HepG2 (cell line): ENCODE data around the gene RPL5. TPM values are rescaled to one million over a fixed set of nuclear protein-coding genes. Genes with fewer than 3 reads are reported as not detected.

Experiments
- ARHGAP35 ChIP-seq: sonication (generic); formaldehyde crosslinking; IDR thresholded peaks from 2 replicates; pipeline ENCODE4 v1.9.0; 2022; ENCODE audit warnings: mild to moderate bottlenecking, inconsistent platforms, moderate library complexity, missing genetic modification reagents, borderline replicate concordance
- BCL6 ChIP-seq: IDR thresholded peaks from 2 replicates; pipeline ENCODE4 v1.6.1; 2016; ENCODE audit warnings: missing genetic modification reagents, missing compliant biosample characterization
- CENPT ChIP-seq: sonication (generic); formaldehyde crosslinking; IDR thresholded peaks from 2 replicates; pipeline ENCODE4 v1.8.0; 2022; ENCODE audit warnings: low read depth, mild to moderate bottlenecking, moderate library complexity, missing genetic modification reagents
- FOXA3 ChIP-seq: IDR thresholded peaks from 2 replicates; pipeline ENCODE4 v1.6.1; 2016; ENCODE audit warnings: missing genetic modification reagents, missing compliant biosample characterization
- GATAD2A ChIP-seq: IDR thresholded peaks from 2 replicates; pipeline ENCODE4 v1.6.1; 2016
- HOXA9 ChIP-seq: sonication (generic); formaldehyde crosslinking; IDR thresholded peaks from 2 replicates; pipeline ENCODE4 v1.8.1; 2022; ENCODE audit warnings: missing genetic modification reagents, mild to moderate bottlenecking, moderate library complexity, borderline replicate concordance
- KAT7 ChIP-seq: IDR thresholded peaks from 2 replicates; pipeline ENCODE4 v1.6.1; 2018; ENCODE audit warnings: borderline replicate concordance, missing compliant biosample characterization
- KDM2A ChIP-seq: sonication (generic); formaldehyde crosslinking; IDR thresholded peaks from 2 replicates; pipeline ENCODE4 v1.4.0; 2020; ENCODE audit warnings: low read depth, missing genetic modification reagents, borderline replicate concordance
- MAZ ChIP-seq, 2 experiments: sonication (generic) in 1 of 2; formaldehyde crosslinking in 1 of 2; IDR thresholded peaks; 2 replicates each; pipeline versions ENCODE4 v1.5.0 to v1.6.1; 2012 to 2020; ENCODE audit warnings: low read depth in 2 of 2, mild to moderate bottlenecking in 2 of 2, borderline replicate concordance in 1 of 2, improper control_type of control experiment in 1 of 2, low read length in 1 of 2, missing genetic modification reagents in 1 of 2, moderate library complexity in 1 of 2
- NFYC ChIP-seq: IDR thresholded peaks from 2 replicates; pipeline ENCODE4 v1.6.1; 2016; ENCODE audit warnings: missing genetic modification reagents, missing compliant biosample characterization
- NRL ChIP-seq: sonication (generic); formaldehyde crosslinking; IDR thresholded peaks from 2 replicates; pipeline ENCODE4 v1.5.0; 2020; ENCODE audit warnings: missing genetic modification reagents, mild to moderate bottlenecking, moderate library complexity, borderline replicate concordance
- RXRA ChIP-seq: sonication (generic); formaldehyde crosslinking; IDR thresholded peaks from 2 replicates; pipeline ENCODE4 v1.5.1; 2020; ENCODE audit warnings: missing genetic modification reagents
- SMAD3 ChIP-seq: sonication (generic); formaldehyde crosslinking; IDR thresholded peaks from 2 replicates; pipeline ENCODE4 v1.4.0; 2020; ENCODE audit warnings: missing genetic modification reagents
- SMARCC2 ChIP-seq: fragments of 450-650 bp; IDR thresholded peaks from 2 replicates; pipeline ENCODE4 v1.6.1; 2017; ENCODE audit warnings: antibody characterized with exemption, mild to moderate bottlenecking
- ZBTB20 ChIP-seq: sonication (generic); formaldehyde crosslinking; IDR thresholded peaks from 2 replicates; pipeline ENCODE4 v1.8.1; 2023; ENCODE audit warnings: missing genetic modification reagents, low read depth, mild to moderate bottlenecking, borderline replicate concordance
- ZNF138 ChIP-seq: sonication (generic); formaldehyde crosslinking; IDR thresholded peaks from 2 replicates; pipeline ENCODE4 v1.5.0; 2020; ENCODE audit warnings: mild to moderate bottlenecking, low read depth, missing genetic modification reagents
- ZNF24 ChIP-seq: fragments of 450-650 bp; IDR thresholded peaks from 2 replicates; pipeline ENCODE4 v1.6.1; 2017; ENCODE audit warnings: antibody characterized with exemption, mild to moderate bottlenecking
- ZNF552 ChIP-seq: sonication (generic); formaldehyde crosslinking; IDR thresholded peaks from 2 replicates; pipeline ENCODE4 v1.9.0; 2022; ENCODE audit warnings: missing genetic modification reagents, mild to moderate bottlenecking, borderline replicate concordance
- ZNF619 ChIP-seq: sonication (generic); formaldehyde crosslinking; IDR thresholded peaks from 2 replicates; pipeline ENCODE4 v1.4.0; 2020; ENCODE audit warnings: mild to moderate bottlenecking, missing genetic modification reagents
- ZNF816 ChIP-seq: sonication (generic); formaldehyde crosslinking; IDR thresholded peaks from 2 replicates; pipeline ENCODE4 v1.8.0; 2022; ENCODE audit warnings: missing genetic modification reagents, mild to moderate bottlenecking, borderline replicate concordance
- polyA plus RNA-seq, 8 experiments: library from polyadenylated mRNA; depleted of rRNA in 3 of 8; stranded (reverse) in 7 of 8; unstranded in 1 of 8; fragments of >200 nt; fragmentation: Illumina TruSeq in 4 of 8; extraction: Trizol in 4 of 8; gene quantifications; 2 replicates each; pipeline versions ENCODE4 v1.2.1 to v1.2.3, GENCODE V29; 2011 to 2016; ENCODE audit warnings: low read depth in 4 of 8, missing spikeins in 1 of 8, mixed read lengths in 1 of 8; ENCODE audit not compliant: insufficient read depth in 1 of 8
- total RNA-seq, 5 experiments: library from RNA; depleted of rRNA; stranded (reverse); fragments of >200 nt; fragmentation: Illumina TruSeq; extraction: Trizol; gene quantifications; 2 replicates each; pipeline ENCODE4 v1.2.3, GENCODE V29; 2016; ENCODE audit warnings: low read depth in 1 of 5
- TF ChIP-seq, protein P1 (sequence below): sonication (generic); formaldehyde crosslinking; IDR thresholded peaks from 2 replicates; pipeline ENCODE4 v1.4.0; 2020; ENCODE audit warnings: mild to moderate bottlenecking, missing genetic modification reagents
- TF ChIP-seq, protein P2 (sequence below): sonication (generic); formaldehyde crosslinking; IDR thresholded peaks from 2 replicates; pipeline ENCODE4 v1.9.0; 2021; ENCODE audit warnings: missing genetic modification reagents, mild to moderate bottlenecking, borderline replicate concordance
- TF ChIP-seq, protein P3 (sequence below): sonication (generic); formaldehyde crosslinking; conservative IDR thresholded peaks from 2 replicates; pipeline ENCODE4 v1.8.0; 2022; ENCODE audit warnings: mild to moderate bottlenecking, moderate library complexity, missing genetic modification reagents
- TF ChIP-seq, protein P4 (sequence below): sonication (generic); formaldehyde crosslinking; conservative IDR thresholded peaks from 2 replicates; pipeline ENCODE4 v1.4.0; 2020; ENCODE audit warnings: missing genetic modification reagents

Gene RPL5
- total and polyA plus RNA-seq, 2 of the 13 experiments (the other 11 are each of a cell fraction or from before 2014, with no cell fraction given) = 2,304 to 2,520 TPM

DNA sequence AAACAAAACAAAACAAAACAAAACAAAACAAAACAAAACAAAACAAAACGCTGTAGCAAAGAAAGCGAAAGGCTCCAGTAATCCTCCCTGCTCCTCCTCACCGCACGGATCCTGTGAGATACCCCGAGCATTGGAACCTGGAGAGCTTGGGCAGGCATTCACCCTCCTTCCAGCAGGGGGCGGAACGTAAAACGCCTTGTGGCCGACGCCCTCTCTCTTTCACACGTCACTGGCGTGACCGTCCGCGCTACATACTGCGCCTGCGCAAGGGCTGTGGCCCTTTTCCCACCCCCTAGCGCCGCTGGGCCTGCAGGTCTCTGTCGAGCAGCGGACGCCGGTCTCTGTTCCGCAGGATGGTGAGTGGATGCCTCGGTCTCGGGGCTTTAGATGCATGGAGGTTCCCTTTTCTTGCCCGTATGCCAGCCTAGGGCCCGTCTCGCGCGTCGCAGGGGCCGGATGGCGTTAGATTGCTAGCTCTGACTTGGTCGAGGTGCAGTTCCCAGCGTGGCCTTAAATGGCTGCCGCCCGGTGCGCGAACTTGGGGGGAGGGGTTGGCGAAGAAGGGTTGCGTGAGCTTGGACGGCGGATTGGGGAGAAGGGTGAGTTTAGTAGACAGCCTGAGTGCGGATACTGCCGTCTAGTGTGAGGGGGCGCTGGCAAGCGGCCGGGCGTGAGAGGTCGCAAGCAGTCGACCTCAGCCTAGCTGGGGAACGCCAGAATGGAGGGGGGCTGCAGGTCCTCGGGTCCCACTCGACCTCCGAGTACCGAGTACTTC is at the start of gene RPL5 (continued):
- TF ChIP-seq GATAD2A (CRISPR knock-in tag) (peak; percentile 86), ARHGAP35 (peak; percentile 96), SMARCC2 (no peak), ZBTB20 (CRISPR knock-in tag) (peak; percentile 88; the same call in 1 of the 2 replicates), NFYC (peak; percentile 52; the same call in 1 of the 2 replicates), FOXA3 (CRISPR knock-in tag) (peak; percentile 76), ZNF619 (CRISPR knock-in tag) (peak; percentile 97), MAZ (IDR thresholded peaks at IDR 0.05; ENCODE audit: borderline replicate concordance, low read depth, low read length) (peak; percentile 63; the same call in 1 of the 2 replicates), MAZ (CRISPR knock-in tag; IDR thresholded peaks at IDR 0.05; ENCODE audit: low read depth) (peak; percentile 87), ZNF24 (no peak), SMAD3 (CRISPR knock-in tag) (peak; percentile 85), ZNF552 (CRISPR knock-in tag) (peak; percentile 52; the same call in 1 of the 2 replicates), CENPT (CRISPR knock-in tag) (peak; percentile 92), BCL6 (peak; percentile 62; the same call in 1 of the 2 replicates), KDM2A (CRISPR knock-in tag) (peak; percentile 93), RXRA (CRISPR knock-in tag) (peak; percentile 72), HOXA9 (CRISPR knock-in tag) (peak; percentile 89), ZNF816 (CRISPR knock-in tag) (peak; percentile 76; the same call in 1 of the 2 replicates), ZNF138 (CRISPR knock-in tag) (no peak), NRL (CRISPR knock-in tag) (peak; percentile 98), KAT7 (CRISPR knock-in tag) (peak; percentile 95)
- TF ChIP-seq, protein P1, sequence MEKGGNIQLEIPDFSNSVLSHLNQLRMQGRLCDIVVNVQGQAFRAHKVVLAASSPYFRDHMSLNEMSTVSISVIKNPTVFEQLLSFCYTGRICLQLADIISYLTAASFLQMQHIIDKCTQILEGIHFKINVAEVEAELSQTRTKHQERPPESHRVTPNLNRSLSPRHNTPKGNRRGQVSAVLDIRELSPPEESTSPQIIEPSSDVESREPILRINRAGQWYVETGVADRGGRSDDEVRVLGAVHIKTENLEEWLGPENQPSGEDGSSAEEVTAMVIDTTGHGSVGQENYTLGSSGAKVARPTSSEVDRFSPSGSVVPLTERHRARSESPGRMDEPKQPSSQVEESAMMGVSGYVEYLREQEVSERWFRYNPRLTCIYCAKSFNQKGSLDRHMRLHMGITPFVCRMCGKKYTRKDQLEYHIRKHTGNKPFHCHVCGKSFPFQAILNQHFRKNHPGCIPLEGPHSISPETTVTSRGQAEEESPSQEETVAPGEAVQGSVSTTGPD (CRISPR knock-in tag) = peak; percentile 51; the same call in 1 of the 2 replicates
- TF ChIP-seq, protein P2, sequence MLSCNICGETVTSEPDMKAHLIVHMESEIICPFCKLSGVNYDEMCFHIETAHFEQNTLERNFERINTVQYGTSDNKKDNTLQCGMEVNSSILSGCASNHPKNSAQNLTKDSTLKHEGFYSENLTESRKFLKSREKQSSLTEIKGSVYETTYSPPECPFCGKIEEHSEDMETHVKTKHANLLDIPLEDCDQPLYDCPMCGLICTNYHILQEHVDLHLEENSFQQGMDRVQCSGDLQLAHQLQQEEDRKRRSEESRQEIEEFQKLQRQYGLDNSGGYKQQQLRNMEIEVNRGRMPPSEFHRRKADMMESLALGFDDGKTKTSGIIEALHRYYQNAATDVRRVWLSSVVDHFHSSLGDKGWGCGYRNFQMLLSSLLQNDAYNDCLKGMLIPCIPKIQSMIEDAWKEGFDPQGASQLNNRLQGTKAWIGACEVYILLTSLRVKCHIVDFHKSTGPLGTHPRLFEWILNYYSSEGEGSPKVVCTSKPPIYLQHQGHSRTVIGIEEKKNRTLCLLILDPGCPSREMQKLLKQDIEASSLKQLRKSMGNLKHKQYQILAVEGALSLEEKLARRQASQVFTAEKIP (CRISPR knock-in tag) = no peak
- TF ChIP-seq, protein P3, sequence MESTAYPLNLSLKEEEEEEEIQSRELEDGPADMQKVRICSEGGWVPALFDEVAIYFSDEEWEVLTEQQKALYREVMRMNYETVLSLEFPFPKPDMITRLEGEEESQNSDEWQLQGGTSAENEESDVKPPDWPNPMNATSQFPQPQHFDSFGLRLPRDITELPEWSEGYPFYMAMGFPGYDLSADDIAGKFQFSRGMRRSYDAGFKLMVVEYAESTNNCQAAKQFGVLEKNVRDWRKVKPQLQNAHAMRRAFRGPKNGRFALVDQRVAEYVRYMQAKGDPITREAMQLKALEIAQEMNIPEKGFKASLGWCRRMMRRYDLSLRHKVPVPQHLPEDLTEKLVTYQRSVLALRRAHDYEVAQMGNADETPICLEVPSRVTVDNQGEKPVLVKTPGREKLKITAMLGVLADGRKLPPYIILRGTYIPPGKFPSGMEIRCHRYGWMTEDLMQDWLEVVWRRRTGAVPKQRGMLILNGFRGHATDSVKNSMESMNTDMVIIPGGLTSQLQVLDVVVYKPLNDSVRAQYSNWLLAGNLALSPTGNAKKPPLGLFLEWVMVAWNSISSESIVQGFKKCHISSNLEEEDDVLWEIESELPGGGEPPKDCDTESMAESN (CRISPR knock-in tag) = peak; percentile 96
- TF ChIP-seq, protein P4, sequence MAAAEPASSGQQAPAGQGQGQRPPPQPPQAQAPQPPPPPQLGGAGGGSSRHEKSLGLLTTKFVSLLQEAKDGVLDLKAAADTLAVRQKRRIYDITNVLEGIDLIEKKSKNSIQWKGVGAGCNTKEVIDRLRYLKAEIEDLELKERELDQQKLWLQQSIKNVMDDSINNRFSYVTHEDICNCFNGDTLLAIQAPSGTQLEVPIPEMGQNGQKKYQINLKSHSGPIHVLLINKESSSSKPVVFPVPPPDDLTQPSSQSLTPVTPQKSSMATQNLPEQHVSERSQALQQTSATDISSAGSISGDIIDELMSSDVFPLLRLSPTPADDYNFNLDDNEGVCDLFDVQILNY (CRISPR knock-in tag) = no peak
